Colonic mucosa (tissue), 2 donors: Measurements from ENCODE around the gene QRFP. TPM values are rescaled to one million over a fixed set of nuclear protein-coding genes. Genes with fewer than 3 reads are reported as not detected.

Experiments
- total RNA-seq, 2 donors: library from RNA; stranded (reverse); fragmentation: NEBNext Ultra II Directional in 1 of 2; extraction: Animal tissue kit (Norgen Biotek cat#: 25700) in 1 of 2; gene quantifications; one replicate each; pipeline ENCODE4 v1.2.1, GENCODE V29; 2021
- donor health status: DM: no; HTN: no; CAD: no.
- donor health status: DM: no; HTN: no; CAD: no.

The QRFP gene
- total RNA-seq, 2 donors from 2014 or later: 0.77 TPM; not detected in 1

Other genes starting within 250 kb of the QRFP start
- not detected for gene PRDM12, start 232.2 kb downstream of the QRFP start, total RNA-seq
- 10 to 100 TPM; 13.6 to 34.2 TPM for gene EXOSC2, start 203.0 kb downstream of the QRFP start, total RNA-seq
- gene ABL1, start 61.6 kb downstream of the QRFP start, total RNA-seq: 10 to 100 TPM; 86.0 to 97.9 TPM
- gene FIBCD1, start 42.4 kb upstream of the QRFP start, total RNA-seq: 10 to 100 TPM in 1 of 2 donors, 1 to 10 TPM in 1; 9.0 to 32.9 TPM
- gene LAMC3, start 112.4 kb upstream of the QRFP start, total RNA-seq: 1 to 10 TPM in 1 of 2 donors, under 1 TPM in 1; 0.67 to 1.9 TPM
- gene AIF1L, start 199.7 kb upstream of the QRFP start, total RNA-seq: 1 to 10 TPM; 3.6 to 4.0 TPM
- 10 to 100 TPM; 32.2 to 43.8 TPM for gene NUP214, start 228.8 kb upstream of the QRFP start, total RNA-seq